Mesothelial cell of epicardium (in vitro differentiated cells): ENCODE results near the gene NCBP3. TPM values are rescaled to one million over a fixed set of nuclear protein-coding genes. Genes with fewer than 3 reads are reported as not detected.

Experiments
- DNase-seq, 2 experiments: peaks; one replicate each; pipeline ENCODE4 v3.0.0; 2021; ENCODE audit warnings: low spot score in 2 of 2; ENCODE audit not compliant: unreplicated experiment in 2 of 2
- H3K27ac Mint-ChIP-seq: 2 replicates; pipeline ENCODE4 v1.8.0; 2021; ENCODE audit warnings: mixed read lengths
- H3K27me3 Mint-ChIP-seq: 2 replicates; pipeline ENCODE4 v1.8.0; 2021; ENCODE audit warnings: low read depth, mixed read lengths
- H3K36me3 Mint-ChIP-seq: 2 replicates; pipeline ENCODE4 v1.8.0; 2021; ENCODE audit warnings: mixed read lengths
- H3K4me1 Mint-ChIP-seq: 2 replicates; pipeline ENCODE4 v1.8.0; 2021; ENCODE audit warnings: mixed read lengths
- H3K4me3 Mint-ChIP-seq: 2 replicates; pipeline ENCODE4 v1.8.0; 2021; ENCODE audit warnings: mild to moderate bottlenecking, moderate library complexity, mixed read lengths
- H3K9me3 Mint-ChIP-seq: 2 replicates; pipeline ENCODE4 v1.8.0; 2021; ENCODE audit warnings: mixed read lengths
- total RNA-seq: library from RNA; stranded (reverse); gene quantifications from 3 replicates; pipeline ENCODE4 v1.2.1, GENCODE V29; 2021
- TF ChIP-seq, protein P1 (sequence below): fragments of 200-600 bp; sonication (generic); IDR thresholded peaks from one replicate; pipeline ENCODE4 v1.5.0; 2021; ENCODE audit warnings: antibody characterized with exemption; ENCODE audit not compliant: unreplicated experiment

The NCBP3 gene
- total RNA-seq, 1 donor from 2014 or later = 97.0 TPM

DNA sequence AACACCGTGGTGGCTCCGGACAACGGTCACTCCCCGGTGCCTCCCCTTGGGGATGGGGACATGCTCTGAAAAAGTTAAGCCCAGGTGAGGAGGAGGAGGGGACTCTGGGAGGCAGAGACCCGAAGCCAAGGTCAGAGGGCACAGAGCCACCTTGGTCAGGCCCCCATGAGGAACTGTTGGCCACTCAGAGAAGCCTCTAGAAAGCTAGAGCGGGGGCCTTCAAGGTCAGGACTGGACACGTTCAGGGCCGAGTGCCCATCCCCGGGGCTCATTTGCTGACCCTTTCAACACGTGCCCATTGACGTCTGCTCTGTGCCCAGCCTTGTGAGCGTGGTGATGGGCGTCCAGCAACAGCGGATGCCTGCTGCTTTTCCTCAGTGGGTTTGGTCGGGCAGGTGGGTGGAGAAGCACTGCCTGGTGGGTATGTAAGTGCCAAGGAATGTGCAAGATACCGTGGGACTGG lies 84.1 kb downstream of the NCBP3 start:
- Mint-ChIP-seq H3K4me1 (no peaks in the 10 kb centered on the region), H3K9me3 (peaks cover 11% of the 10 kb centered on the region), H3K4me3 (no peak overlapping the region), H3K36me3 (no peaks in the 10 kb centered on the region), H3K27ac (no peak overlapping the region), H3K27me3 (no peaks in the 10 kb centered on the region)
- DNase-seq = no peak
- TF ChIP-seq, protein P1, sequence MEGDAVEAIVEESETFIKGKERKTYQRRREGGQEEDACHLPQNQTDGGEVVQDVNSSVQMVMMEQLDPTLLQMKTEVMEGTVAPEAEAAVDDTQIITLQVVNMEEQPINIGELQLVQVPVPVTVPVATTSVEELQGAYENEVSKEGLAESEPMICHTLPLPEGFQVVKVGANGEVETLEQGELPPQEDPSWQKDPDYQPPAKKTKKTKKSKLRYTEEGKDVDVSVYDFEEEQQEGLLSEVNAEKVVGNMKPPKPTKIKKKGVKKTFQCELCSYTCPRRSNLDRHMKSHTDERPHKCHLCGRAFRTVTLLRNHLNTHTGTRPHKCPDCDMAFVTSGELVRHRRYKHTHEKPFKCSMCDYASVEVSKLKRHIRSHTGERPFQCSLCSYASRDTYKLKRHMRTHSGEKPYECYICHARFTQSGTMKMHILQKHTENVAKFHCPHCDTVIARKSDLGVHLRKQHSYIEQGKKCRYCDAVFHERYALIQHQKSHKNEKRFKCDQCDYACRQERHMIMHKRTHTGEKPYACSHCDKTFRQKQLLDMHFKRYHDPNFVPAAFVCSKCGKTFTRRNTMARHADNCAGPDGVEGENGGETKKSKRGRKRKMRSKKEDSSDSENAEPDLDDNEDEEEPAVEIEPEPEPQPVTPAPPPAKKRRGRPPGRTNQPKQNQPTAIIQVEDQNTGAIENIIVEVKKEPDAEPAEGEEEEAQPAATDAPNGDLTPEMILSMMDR = no peak

DNA sequence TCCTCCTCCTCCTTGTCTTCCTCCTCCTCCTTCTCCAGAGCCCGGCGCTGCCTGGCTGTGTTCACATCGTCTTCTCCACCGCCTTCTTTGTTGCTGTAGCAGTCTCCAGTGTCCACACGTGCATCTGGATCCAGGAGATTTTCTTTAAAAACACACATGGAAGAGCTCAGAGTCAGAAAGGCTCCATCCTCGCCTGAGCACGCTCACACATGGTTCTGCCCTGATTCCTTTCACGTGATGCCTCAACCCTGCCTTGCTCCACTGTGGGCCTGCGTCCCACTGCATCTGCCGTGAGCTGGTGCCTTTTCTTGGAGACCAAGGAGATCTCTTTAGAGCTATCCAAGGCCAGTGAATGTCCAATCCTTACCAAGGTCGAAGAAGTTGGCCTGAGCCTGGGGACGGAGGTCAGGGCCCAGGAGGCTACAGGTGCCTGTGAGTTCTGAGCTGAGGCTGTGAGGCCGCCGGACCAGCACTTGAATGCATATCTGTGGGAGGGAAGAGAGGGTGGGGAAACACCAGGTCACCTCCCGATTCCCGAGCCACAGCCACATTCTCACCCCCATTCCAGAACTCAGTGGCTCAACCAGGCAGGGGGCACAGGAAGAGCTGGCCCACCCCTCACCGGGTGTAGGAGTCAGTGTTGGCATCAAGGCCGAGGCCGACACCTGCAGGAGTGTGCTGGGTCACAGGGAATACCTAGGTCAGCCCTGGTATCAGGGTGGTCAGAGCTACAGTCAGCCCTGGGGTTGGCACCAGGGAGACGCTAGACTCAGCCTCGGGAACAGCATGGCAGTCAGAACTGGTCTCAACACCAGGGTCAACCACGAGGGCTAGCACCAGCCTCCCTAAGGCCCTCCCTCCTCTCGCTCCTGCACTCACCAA lies 84.8 kb downstream of the NCBP3 start:
- no peaks in the 10 kb centered on the region for H3K4me1 Mint-ChIP-seq
- no peaks in the 10 kb centered on the region for H3K36me3 Mint-ChIP-seq
- H3K9me3 Mint-ChIP-seq = peaks cover 8% of the 10 kb centered on the region
- no peak overlapping the region for H3K4me3 Mint-ChIP-seq
- no peak for DNase-seq
- no peak overlapping the region for H3K27ac Mint-ChIP-seq
- H3K27me3 Mint-ChIP-seq = no peaks in the 10 kb centered on the region
- TF ChIP-seq, protein P1 = no peak

GRCh38 chr17:3759597-3760216 lies 86.3 kb downstream of the NCBP3 start:
- H3K4me1 Mint-ChIP-seq = peaks cover 3% of the 10 kb centered on the region
- peaks cover 8% of the 10 kb centered on the region for H3K9me3 Mint-ChIP-seq
- H3K27ac Mint-ChIP-seq = no peak overlapping the region
- H3K27me3 Mint-ChIP-seq = no peaks in the 10 kb centered on the region
- TF ChIP-seq, protein P1 = no peak
- H3K4me3 Mint-ChIP-seq = no peak overlapping the region
- DNase-seq = no peak
- no peaks in the 10 kb centered on the region for H3K36me3 Mint-ChIP-seq

GRCh38 chr17:3755335-3756030 lies 90.6 kb downstream of the NCBP3 start:
- Mint-ChIP-seq H3K4me1 (peaks cover 6% of the 10 kb centered on the region), H3K9me3 (peaks cover 8% of the 10 kb centered on the region), H3K36me3 (no peaks in the 10 kb centered on the region), H3K27ac (peak overlapping the region; percentile 28), H3K4me3 (peak overlapping the region; percentile 61), H3K27me3 (no peaks in the 10 kb centered on the region)
- TF ChIP-seq, protein P1 = no peak
- DNase-seq = no peak

DNA sequence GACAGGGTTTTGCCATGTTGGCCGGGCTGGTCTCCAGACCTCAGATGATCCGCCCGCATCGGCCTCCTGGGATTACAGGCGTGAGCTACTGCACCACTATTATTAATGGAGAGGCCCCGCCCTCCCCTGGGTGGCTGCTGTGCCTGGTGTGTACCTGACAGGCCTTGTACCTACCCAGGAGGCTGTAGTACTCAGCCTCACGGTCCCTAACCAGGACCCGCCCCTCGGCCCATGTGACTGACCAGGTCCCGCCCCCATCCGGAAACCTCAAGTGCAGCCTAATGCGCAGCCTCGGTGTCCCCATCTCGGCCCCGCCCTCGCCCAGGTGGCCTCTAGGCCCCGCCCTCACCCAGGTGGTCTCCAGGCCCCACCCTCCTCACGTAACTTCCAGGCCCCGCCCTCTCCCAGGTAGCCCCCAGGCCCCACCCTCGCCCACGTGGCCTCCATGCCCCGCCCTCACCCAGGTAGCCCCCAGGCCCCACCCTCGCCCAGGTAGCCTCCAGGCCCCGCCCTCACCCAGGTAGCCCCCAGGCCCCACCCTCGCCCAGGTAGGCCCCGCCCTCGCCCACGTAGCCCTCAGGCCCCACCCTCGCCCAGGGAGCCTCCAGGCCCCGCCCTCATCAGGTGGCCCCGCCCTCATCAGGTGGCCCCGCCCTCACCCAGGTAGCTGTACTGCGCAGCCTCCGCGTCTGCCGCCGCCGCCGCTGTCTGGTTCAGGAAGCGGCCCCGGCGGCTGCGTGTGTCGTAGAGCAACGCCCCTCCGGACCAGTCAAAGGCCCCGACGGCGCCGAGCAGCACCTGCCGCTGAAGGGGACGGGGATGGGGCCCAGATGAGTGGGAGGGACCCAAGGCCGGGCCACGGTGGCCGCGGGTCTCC lies 91.3 kb downstream of the NCBP3 start:
- DNase-seq = peak; percentile 91 to 95
- H3K27me3 Mint-ChIP-seq = no peaks in the 10 kb centered on the region
- H3K36me3 Mint-ChIP-seq = no peaks in the 10 kb centered on the region
- TF ChIP-seq, protein P1 = no peak
- peaks cover 3% of the 10 kb centered on the region for H3K9me3 Mint-ChIP-seq
- peak overlapping the region; percentile 61 for H3K4me3 Mint-ChIP-seq
- peak overlapping the region; percentile 73 for H3K27ac Mint-ChIP-seq
- H3K4me1 Mint-ChIP-seq = peaks cover 6% of the 10 kb centered on the region
